GM19455 (cell line): ENCODE data around the gene EVC.

Source experiments
- ATAC-seq: cut with Tn5 transposase; IDR thresholded peaks from one replicate; pipeline ENCODE4 v1.9.1; 2021; ENCODE audit not compliant: unreplicated experiment

EVC gene

DNA sequence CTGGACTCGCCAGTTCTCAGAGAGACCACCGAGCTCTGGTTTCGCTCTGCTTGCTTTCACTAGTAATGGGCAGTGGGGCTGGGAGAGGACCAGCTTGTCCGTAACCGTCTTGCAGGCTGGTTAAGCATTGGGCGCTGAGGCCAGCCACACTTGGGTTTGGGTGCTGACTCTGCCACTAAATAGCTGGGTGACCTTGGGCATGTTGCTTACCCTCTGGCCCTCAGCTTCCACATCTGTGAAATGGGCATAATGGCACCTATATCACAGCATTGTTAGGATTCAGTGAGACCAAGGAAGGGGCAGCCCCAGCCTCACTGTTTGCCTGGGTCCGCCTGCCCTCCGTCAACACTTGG is 43.5 kb downstream of the EVC start:
- no peak for ATAC-seq

DNA sequence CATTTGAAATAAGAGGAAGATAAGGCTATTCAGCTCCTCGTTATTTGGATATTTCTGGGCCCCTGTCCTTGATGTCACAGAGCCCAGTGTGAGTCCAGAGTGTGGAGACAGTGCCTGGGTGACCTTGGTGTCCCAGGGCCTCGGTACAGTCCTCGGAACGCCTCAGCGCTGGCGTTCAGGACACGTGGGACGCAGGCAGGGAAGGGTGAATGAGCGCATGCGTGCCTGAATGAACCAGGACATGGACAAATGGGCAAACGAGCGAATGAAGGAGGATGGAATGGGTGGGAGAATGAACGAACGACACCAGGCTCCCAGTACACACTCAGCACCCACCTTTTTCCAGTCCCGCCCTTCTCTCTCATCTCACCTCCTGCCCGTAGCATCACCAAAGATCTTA is 44.2 kb downstream of the EVC start:
- no peak for ATAC-seq

DNA sequence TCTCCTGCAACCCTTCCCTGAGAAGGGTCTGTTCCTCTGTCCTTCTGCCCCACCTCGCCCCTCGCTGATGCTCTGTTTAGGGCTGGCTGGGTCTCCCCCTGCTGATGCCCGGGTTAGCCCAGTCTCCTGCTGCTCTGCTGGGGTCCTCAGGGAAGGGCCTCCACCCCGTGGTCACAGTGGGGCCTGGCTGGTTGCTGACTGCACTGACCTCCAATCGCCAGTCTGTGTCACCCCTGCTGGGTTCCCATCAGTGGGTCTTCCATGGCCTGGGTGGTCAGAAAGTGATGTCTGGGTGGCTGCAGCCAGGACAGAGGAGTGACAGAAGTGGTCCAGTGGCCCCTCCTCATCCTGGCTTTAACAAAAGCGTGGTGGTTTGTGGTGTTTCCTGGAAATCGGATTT is 44.7 kb downstream of the EVC start:
- no peak for ATAC-seq

DNA sequence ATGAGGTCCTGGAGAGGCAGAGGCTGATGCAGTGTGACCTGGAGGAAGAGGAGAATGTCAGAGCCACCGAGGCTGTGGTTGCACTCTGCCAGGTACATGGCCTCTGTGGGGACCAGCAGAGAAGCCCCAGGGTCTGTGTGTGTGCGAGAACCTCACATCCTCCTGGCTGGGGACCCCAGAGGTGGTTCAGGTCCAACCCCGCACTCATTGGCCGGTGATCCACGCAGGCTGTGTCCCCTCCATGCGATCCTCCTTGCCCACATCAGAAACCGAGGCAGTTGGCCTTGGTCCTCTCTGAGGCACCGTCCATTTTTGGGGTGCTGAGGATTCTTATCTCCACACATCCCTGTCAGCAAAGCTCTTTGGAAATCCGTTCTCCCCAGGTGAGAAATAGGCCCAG is 45.3 kb downstream of the EVC start:
- ATAC-seq = no peak

DNA sequence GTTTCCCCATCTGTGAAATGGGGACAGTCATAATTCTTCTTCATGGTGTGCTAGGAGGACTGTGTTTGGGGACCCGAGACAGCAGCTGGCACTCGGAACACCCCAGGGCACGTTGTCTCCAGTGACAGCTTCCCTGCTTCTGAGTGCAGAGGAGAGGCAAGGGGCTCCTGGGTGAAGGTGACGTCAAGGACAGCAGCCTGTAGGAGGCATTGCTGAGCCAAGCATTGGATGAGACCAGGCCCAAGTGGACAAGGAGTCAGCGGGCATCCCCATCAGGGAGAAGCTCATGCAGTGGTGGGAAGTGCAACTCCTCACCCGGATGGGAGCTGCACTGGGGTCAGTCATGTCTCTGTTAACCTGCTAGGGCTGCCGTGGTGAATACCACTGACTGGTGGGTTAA is 46.1 kb downstream of the EVC start:
- no peak for ATAC-seq

DNA sequence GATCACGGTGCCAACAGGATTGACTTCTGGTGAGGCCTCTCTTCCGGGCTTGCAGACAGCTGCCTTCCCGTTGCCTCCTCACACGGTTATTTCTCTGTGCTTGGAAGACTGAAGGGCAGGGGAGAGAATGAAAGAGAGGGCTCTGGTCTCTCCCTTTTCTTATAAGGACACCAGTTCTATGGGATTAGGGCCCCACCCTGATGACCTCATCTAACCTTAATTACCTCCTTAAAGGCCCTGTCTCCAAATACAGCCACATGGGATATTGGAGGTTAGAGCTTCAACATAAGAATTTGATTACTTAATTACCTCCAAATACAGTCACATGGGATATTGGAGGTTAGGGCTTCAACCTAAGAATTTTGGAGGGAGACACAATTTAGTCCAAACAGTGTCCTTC is 46.5 kb downstream of the EVC start:
- ATAC-seq = no peak

DNA sequence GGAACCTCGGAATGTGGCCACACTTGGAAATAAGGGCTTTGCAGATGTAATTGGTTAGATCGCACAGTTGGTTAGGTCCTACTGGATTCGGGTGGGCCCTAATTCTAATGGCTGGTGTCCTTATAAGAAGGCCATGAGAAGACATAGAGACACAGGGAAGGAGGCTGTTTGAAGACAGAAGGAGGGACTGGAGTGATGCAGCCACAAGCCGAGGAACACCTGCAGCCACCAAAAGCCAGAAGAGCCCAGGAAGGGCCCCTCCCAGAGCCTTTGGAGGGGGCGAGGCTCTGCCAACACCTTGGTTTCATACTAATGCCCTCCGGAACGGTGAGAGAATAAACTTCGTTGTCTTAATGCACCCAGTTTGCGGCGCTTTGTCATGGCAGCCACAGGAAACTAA is 47.0 kb downstream of the EVC start:
- no peak for ATAC-seq

DNA sequence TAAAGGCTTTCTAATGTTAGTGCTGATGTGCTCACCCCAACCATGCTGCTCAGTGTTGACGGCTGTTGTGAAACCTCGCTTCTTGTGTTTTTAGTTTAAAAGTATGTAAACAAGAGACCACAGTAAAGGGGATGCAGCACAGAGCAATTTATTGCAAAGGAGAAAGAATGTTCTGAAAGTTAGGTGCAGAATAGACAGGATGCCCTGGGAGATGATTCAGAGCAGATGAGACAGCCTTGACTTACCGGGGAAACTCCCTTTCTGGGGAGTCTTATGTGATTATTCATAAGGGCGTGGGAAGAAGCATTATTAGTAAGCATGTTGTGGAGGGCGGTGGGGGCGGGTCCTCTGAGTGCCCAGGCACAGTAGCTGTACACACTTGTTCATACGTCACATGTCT is 47.7 kb downstream of the EVC start:
- no peak for ATAC-seq

DNA sequence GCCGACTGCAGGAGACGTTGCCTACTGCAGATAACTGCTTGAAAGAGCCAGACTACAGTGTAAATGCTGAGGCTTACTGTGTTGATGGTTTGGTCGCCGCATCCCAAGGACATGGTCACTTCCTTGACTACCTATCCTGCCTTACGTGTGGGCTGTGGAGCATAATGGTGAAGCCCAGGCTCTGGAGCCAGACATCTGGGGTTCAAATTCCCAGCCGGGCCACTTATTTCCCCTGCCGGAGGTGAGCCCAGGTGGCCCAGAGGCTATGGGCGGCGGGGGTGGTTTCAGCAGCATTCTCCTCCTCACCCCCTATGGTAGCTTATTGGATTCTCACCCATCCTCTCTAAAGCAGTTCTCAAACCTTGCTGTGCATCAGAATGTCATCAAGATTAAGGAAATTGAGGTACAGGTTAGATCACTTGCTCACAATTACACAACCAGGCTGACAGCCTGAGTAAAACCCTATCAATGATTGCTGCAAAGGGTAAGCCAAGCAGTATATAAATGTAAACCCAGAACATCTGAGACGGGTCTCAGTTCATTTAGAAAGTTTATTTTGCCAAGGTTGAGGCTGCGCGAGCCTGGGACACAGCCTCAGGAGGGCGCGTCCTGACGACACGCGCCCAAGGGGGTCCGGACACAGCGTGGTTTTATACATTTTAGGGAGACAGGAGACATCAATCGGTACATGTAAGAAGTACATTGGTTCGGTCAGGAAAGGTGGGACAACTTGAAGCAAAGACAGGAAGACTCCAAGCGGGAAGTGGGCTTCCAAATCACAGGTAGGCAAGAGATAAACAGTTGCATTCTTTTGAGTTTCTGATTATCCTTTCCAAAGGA is 48.5 kb downstream of the EVC start:
- ATAC-seq = no peak

DNA sequence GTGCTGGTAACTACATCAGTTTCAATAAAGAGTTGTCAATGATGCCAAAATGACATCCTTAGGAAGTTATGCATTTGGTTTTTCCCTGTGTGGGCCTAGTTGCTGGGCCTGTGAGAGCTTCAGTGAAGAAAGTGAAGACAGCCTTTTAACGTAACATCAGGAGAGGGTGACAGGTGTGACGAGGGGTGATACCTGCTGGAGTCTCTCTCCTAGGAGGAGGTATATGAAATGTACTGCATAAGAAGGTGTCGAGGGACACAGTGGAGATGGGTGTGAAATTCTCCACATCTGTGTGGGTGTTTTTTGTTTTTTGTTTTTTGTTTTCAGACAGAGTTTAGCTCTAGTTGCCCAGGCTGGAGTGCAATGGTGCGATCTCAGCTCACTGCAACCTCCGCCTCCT is 49.2 kb downstream of the EVC start:
- no peak for ATAC-seq

DNA sequence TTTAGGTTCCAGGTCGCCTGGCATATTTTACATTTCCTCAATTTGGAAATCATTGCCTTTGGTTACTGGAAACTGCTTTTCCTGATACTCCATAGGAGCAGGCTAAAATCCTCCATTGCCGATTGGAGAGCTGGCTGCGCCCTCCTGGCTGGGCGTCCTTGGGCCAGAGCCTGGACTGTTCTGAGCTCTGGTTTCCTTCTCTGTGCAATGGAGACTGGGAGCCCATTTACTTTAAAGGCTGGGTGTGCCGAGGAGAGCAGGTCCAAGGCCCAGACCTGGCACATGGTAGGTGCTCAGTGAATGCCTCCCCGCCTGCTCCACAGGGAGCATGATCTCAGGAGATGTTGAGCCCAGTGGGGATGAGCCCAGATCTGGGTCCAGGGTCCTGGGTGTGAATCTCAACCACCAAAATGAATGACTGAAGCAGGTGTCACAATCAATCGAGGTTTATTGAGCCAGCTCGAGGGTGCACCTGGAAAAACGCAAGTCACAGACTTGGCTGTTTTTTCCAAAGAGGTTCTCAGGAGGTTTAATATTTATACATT is 50.0 kb downstream of the EVC start:
- no peak for ATAC-seq

DNA sequence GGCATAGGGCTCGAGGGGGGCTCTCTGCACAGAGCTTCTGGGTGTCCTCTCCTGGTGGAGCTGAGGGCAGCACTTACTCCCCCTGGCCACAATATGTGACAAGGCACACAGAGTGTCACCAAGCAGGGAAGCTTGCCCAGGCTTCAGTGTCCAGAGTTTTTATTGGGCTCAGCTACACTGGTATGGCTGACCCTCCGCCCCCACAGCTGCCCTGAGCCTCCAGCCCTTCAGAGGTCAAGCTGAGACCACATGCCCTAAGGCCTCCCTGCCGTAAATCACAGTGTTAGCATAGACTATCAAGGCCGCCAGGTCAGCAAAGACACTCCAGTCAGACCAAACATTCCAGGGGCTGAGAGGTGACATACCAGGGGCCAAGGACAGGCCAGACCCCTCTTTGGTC is 59.0 kb downstream of the EVC start:
- ATAC-seq = no peak

DNA sequence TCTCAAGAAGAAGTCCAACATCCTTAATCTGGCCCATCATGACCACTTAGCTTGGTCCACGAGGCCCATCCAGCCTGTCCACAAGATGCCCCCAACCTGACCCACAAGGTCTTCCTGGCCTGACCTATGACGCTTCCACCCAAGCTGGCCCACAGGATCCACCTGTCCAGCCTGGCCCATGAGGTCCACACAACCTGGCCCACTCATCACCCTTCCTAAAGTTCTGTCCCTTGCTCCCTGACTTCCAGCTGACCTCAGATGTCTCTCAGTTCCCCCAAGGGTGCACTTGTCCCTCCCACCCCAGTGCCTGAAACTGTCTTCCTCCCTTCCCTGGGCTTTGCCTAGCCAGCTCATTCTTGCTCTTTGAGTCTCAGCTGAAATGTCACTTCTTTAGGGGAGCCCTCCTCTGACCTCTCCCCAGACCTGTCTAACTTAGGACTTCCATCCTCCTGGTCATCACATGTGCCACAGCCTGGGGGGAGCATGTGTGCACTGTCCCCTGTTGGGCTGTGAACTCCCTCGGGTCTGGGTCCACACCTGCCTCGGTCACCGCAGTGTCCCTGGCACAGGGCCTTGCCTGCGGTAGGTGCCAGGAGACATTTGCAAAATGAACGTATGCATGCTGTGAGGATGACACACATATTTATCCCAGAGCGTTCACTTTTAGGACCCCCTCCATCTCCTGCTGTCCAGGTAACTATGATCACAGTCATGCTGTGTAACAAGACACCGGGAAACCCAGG is 61.7 kb downstream of the EVC start:
- no peak for ATAC-seq

DNA sequence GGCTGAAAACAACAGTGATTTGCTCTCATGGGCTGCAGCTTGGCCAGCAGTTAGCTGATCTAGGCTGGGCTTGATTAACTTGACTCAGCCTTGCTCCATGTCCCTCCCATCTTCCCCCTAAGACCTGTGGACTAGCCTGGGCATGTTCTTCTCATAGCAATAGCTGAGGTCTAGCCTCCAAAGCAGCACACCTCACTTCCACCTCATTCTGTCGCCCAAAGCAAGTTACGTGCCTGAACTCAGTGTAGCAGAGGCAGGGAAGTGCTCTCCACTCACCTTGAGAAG is 62.2 kb downstream of the EVC start:
- no peak for ATAC-seq

DNA sequence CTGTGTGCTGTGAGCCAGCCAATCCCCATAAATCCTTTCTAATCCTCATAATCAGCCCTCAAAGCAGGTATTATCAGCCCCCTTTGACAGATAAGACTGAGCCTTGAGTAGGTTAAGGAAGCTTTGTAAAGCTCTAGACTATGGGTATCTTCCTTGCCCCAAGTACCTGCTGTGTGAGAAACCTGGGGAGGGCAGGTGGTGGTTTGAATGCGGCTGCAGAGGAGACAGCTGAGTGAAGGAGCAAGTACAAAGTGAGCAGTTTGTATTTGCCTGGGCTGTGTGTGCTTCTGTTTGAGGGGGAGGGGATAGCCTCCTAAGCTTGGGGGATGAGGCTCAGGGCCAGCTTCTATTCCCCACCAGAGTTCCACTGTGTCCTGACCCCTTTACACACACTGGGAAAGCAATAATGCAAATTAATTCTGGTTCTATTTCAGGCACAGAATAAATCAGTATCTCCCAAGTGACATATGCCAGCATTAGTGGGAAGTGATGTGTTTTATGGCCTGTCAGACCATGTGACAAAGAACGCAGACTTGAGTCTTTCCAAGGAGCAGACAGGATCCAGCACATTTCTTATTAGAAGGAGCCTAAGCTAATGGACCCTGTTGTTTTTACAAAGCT is 63.5 kb downstream of the EVC start:
- no peak for ATAC-seq

DNA sequence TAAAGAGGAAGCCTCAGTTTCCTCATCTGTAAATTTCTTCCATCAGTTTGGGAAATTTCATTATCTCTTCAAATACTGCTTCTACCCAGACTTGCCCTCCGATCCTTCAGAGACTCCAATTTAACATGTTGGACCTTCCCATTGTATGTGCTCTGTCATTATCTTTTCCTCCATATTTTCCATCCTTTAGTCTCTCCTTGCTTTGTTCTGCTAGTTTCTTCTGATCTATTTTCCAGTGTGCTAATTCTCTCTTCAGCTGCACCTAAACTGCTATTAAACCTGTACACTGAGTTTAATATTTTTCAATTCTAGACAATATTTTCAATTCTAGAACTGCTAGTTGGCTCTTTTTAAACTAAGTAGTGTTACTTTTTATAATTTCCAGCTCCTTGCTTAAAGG is 65.5 kb downstream of the EVC start:
- ATAC-seq = no peak

DNA sequence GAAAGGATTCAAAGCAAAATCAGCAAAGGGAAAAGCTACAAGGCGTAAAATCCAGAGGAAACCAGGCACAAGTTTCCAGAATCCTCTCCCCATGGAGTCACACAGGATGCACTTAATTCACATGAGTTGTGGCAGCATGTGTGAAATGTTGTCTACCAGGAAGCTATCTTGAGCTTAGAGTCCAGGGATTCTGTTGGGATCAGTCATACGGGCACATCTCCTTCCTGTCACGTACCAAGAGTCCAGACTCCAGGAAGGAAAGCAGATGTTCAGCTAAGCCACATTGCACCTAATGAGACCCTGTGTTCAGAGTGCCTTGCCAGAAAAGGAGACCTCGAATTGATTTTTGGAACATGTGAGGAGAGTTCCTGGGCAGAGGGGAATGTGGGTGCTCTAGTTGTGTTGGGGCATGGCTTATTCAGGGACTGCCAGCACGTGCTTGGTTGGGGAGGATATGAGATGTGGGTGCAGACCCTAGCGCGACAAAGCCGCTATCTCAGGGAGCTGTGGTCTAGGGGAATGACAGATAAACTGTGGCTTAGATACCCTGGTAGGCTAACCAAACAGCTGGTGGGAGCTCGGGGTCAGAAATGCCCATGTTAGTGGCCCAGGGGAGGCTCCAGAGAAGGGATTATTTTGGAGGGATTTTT is 70.0 kb downstream of the EVC start:
- no peak for ATAC-seq

DNA sequence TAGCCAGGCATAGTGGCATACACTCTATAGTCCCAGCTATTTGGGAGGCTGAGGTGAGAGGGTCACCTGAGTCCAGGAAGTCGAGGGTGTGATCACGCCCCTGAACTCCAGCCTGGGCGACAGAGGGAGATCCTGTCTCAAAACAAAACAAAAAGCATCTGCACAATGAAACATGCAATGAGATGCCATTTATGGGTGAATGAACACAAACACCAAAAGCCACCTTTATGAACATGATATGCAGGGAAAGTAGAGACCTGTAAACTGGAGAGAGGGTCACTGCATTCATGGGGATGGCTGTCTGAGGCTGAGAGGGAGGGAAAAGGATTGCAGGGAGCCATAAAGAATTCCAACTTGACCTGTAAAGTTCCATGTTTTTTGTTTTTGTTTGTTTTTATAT is 70.7 kb downstream of the EVC start:
- ATAC-seq = no peak

DNA sequence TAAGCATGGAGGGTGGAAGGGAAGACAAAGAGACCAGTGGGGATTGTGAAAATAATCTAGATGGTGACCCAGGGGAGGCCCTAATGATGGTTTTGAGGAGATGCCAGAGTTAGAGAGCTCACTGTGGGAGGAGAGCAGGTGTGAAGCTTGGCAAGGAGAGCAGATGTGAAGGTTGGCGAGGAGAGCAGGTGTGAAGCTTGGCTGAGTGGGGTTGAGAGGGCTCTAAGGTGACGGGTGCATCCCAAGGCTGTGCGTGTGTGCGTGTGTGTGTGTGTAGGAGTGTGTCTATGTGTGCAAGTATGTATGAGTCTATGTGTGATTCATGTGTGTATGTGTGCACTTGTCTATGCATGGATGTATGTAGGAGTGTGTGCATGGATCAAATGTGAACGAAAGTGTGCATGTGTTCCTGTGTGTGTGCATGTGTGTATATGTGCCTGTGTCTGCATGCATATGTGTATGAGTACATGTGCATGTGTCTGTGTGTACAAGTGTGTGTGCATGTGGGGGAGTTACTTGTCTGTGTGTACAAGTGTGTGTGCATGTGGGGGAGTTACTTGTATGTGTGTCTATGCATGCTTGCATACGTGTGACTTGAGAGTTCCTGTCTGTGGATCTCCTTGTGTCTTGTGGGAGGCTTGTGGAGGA is 72.0 kb downstream of the EVC start:
- ATAC-seq = no peak

DNA sequence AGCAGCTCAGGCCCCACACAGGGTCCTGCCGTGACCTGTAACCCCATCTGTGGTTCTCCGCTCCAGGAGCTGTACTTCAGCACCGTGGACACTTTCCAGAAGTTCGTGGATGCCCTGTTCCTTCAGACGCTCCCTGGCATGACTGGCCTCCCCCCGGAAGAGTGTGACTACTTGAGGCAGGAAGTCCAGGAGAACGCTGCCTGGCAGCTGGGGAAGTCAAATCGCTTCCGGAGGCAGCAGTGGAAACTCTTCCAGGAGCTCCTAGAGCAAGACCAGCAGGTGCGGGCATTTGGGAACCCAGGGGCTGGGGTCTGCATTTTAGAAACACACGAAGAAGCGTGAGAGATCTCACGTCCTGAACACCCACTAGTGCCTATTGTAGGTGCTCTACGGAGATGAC is 72.5 kb downstream of the EVC start:
- ATAC-seq = no peak

DNA sequence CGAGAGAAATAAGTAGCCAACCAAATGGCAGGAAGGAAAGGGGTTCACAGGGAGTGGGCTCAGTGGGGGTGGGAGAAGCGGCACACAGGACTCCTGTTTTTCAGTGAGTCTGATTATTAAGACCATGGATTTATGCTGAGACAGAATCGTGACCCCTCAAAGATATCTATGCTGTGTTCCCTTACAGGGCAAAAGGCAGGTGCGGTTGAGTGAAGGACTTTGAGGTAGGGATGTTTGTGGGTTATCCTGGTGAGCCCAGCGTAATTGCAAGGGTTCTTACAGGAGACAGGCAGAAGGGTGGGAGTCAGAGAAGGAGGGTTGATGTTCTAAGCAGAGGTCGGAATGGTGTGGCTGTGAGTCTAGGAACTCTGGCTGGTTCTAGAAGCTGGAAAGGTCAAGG is 73.0 kb downstream of the EVC start:
- no peak for ATAC-seq
